Measurements from ENCODE around the gene AMER1.

GRCh38 chrX:64152857-64153256 lies 52.7 kb downstream of the AMER1 start:
- TF ChIP-seq CTCF (conservative IDR thresholded peaks at IDR 0.05 in 1 of 2, IDR thresholded peaks at IDR 0.05 in 1 of 2; ENCODE audit: extremely low read depth in 1 of 2, insufficient read depth in 1 of 2, low read depth in 1 of 2, low read length in 2 of 2), result no peak
- TF ChIP-seq EZH2 (IDR thresholded peaks at IDR 0.05; ENCODE audit: borderline replicate concordance, low read length), result no peak

Measured in mammary epithelial cell (primary cell).